Medulla oblongata (tissue), 1 donor: ENCODE data around the gene MYL11.
A peak's percentile ranks its signal among the peaks of the same experiment; 100 is the strongest.
"Not testable (repeated sequence)": the region's sequence is repeated elsewhere in the genome, so short reads cannot be mapped to it uniquely, and the experiment has no call there.

Experiments
- DNase-seq: peaks from one replicate; pipeline ENCODE4 v3.0.0-alpha.2; 2015; ENCODE audit errors: extremely low spot score

The MYL11 gene, protein sequence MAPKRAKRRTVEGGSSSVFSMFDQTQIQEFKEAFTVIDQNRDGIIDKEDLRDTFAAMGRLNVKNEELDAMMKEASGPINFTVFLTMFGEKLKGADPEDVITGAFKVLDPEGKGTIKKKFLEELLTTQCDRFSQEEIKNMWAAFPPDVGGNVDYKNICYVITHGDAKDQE

DNA sequence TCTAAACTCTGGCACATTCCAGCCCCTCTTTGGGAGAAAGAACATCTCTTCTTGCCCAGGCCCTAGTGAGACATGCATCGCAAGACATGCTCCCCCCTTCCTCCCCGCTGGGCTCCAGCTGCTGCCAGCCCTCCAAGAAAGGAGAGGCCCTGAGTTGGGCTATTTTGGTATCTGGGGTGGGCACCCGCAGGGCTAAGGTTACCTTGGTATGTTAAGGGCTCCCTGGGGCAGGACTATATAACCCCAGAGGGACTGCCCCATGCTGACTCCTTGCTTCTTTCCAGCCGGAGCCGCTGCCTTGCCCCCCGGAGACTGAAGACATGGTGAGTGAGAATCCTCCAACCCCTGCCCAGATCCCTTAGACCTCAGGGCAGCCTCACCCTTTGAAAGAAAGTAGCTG is at the start of gene MYL11:
Gene MYL11 (plus strand): TSS at position 265 of the 400 bp plus-strand sequence. CDS start 56 bp downstream, at position 321.
- no peak for DNase-seq

DNA sequence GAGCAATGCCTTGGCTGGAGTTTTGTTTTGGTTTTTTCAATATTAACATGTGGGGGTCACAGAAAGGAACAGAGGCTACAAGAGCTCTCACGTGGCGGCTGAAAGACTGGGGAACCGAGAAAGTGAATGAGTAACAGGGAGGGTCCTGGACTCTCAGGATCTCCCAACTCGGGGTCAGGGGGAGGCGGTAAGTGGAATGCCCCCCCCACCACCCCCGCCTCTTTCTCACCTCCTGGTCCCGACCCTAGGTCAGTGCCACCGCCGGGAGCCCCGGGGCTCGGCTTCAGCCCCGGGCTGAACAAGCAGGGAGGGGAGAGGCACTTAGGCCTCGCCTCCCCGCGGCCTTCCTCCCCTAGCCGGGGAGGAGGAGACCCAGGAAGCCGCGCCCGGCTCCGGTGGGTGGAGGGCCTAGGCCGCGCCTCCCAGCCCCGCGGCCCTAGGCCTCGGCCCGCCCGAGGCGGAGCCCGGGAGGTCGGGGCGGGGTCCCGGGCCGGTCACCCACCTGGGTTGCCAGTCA is 40.1 kb upstream of the MYL11 start:
- DNase-seq, result peak; percentile 48

DNA sequence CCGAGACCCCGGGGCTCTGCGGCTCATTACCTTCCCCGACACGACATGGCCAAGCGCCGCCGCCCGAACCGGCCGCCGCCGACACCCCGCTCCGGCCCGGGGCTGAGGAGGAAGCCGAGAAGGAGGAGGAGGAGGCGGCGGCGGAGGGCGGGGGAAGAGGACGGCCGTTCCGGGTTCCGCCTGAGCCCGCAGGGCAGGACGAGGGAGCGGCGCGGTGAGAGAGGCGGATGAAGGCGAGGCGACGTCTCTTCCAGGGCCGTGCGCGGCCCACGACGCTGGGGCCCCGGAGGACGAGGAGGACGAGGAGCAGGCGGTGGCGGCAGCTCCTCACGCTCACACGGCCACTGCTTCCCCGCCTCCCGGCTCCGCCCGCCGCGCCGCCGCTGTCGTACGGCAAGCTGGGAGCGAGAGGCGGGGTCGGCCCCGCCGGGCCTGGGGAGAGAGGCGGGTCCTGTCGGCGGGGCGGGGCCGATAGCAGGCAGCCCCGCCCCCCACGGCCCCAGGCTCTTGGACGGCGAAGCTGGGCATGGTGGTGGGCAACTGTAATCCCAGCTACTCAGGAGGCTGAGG is 39.5 kb upstream of the MYL11 start:
- peak; percentile 84 for DNase-seq

DNA sequence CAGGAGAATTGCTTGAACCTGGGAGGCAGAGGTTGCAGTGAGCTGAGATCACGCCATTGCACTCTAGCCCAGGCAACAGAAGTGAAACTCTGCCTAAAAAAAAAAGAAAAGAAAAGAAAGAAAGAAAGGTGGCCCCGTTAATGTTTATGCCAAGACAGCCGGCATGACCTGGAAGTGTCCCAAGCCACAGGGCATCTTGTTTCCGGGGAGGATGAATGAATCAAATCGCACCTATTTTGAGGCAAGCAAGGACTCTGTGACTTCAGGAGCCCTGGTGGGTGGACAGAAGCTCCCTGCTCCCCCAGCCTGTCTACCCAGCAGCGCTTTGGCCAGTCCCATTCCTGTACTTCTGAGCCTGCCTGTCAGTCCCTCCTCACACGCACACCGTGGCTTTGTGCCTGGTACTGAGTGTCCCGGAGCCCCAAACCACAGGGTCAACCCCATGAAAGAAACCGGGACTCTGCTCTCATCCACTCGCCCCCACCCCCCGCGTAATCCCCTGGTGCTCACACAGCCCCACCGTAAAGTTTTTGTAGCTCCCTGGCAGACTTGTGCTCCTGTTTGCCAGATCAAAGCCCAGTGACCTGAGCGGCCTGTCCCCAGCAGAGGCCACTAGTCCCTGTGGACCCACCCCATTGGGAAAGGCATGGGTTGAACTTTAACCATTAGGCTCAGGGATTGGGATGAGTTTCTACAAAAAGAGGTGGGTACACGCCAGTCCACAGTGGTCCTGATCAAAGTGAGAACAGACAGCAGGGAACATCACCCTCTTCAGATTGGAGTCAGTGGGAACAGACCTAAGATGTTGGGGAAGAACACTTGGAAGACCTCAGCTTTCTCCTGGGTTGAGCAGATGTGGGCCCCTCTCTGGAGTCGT is 38.8 kb upstream of the MYL11 start:
- DNase-seq, result peak; percentile 14

DNA sequence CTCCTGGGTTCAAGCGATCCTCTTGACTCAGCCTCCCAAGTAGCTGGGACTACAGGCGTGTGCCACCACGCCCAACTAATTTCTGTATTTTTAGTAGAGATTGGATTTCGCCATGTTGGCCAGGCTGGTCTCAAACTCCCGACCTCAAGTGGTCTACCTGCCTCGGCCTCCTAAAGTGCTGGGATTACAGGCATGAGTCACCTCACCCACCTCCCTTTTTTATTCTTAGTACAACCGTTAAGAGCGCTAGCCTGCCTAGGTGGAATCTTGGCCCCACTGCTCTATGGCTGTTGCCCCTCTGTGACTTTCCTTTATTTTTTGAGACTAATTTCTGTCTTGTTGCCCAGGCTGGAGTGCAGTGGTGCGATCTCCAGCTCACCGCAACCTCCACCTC is 36.6 kb upstream of the MYL11 start:
- not testable (repeated sequence) for DNase-seq

DNA sequence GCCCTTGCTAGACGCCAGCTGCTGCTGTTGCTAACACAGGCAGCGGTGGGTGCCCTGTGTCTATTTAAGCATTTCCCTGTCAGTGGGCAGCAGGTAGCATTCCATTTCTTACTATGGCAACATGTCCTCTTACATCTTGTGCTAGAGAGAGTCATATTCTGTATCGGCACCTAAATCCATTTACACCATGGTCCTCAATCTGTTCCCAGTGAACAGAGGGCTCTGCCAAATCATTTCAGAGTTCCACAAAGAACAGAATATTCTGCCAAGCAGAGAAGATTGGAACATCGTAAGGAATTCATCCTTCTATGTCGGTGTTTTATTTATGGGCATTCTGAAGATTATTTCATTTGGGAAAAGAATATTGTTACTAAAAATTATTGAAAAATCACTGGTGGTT is 35.9 kb upstream of the MYL11 start:
- not testable (repeated sequence) for DNase-seq

DNA sequence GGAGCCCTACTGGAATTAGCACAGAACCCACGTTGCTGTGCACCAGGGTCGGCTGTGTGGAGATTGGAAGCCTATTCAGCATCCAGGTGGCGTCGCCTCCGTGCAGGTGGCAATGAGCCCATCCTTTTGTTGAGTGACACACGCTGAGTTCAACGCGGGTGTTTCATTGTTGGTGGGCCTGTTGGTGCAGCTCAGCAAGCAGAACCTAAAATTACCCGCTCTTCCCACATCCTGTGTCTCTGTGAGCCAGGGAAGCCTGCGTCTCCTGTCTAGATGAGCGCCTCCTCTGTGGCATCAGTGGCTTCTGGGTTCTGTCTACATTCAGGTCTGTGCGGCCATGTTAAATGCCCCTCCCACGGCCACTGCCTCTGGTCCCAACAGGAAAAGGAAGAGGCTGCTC is 34.0 kb upstream of the MYL11 start:
- no peak for DNase-seq

DNA sequence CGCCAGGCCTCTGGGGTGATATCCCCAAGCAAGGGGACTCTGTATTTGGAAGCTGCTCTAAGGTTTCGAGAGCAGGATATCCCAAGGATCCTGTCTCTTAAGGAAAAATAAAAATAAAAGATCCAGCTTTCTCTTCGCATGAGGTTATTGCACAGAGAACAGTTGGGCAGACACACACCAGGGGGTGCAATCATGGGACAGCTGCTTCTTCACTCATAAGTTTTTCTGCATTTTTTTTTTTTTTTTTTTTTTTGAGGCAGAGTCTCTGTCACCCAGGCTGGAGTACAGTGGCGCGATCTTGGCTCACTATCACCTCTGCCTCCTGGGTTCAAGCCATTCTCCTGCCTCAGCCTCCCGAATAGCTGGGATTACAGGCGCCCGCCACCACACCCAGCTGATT is 32.6 kb upstream of the MYL11 start:
- not testable (repeated sequence) for DNase-seq

DNA sequence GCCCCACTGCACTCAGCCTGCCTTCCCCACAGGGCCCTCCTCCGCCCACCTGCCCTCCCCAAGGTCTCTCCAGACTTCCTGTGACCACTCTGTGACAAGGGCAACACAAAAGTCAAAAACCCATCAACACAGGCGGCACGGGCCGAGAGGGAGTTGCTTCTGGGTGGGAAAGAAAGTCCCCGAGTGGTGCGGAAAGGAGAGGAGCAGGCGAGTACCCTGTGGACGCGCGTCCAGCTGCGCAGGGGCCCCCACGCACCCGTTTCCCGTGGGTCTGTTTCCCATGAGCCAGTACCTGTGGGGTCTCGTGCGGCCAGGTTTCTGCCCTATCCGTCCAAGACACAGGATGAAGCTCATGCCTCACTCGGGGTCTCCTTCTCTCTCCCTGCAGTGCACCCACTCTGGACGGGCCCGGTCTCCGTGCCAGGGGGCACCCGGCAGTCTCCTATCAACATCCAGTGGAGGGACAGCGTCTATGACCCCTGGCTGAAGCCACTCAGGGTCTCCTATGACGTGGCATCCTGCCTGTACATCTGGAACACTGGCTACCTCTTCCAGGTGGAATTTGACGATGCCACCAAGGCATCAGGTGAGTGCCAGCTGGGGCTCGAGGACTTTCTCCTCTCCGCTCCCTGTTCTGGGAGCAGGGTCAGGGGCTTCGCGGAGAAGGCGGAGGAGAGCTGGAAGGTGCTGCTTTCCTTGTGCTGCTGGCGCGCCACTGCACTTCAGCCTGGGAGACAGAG is 31.7 kb upstream of the MYL11 start:
- DNase-seq, result no peak

DNA sequence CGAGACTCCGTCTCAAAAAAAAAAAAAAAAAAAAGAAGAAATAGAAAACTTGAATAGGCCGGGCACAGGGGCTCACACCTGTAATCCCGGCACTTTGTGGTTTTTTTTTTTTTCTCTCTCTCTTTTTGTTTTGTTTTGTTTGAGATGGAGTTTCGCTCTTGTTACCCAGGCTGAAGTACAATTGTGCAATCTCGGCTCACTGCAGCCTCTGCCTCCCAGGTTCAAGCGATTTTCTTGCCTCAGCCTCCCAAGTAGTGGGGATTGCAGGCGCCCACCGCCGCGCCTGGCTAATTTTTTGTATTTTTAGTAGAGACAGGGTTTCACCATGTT is 31.1 kb upstream of the MYL11 start:
- not testable (repeated sequence) for DNase-seq

DNA sequence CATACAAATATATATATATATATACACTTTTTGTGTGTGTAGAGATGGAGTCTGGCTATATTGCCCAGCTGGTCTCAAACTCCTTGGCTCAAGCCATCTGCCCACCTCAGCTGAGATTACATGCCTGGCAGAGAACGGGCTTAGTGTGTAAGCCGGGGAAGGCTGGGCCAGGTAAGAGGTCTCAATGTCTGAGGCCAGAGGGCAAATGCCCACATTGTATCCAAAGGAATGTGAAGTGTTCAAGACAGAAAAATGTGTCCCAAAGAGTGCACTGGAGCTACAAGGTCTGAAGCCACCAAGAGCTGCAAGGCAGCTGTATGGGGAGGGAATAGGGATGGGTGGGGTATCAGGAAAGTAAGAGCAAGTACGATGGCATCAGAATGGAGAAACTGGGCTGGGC is 28.3 kb upstream of the MYL11 start:
- DNase-seq, result no peak

DNA sequence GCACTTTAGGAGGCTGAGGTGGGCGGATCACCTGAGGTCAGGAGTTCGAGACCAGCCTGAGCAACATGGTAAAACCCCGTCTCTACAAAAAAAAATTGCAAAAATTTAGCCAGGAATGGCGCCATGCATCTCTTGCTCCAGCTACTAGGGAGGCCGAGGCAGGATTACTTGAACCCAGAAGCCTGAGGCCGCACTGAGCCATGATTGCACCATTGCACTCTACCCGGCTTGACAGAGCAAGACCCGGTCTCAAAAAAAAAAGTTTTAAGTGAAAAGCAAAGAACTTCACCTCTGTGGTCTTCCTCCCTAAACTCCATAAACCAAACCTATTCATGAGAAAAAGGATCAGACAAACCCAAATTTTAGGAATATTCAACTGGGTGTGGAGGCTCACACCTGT is 26.5 kb upstream of the MYL11 start:
- no peak for DNase-seq

DNA sequence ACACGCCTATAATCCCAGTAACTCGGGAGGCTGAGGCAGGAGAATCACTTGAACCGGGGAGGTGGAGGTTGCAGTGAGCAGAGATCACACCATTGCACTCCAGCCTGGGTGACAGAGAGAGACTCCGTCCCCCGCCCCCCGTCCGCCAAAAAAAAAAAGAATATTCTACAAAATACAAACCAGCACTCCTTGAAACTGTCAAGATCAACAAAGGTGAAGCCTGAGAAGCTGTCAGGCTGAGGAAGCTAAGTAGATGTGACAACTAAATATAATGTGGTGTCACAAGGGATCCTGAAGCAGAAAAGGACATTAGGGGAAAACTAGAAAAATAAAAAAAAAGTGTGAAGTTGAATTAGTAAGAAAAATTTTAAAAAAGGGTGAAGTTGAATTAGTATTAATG is 25.7 kb upstream of the MYL11 start:
- DNase-seq, result no peak

DNA sequence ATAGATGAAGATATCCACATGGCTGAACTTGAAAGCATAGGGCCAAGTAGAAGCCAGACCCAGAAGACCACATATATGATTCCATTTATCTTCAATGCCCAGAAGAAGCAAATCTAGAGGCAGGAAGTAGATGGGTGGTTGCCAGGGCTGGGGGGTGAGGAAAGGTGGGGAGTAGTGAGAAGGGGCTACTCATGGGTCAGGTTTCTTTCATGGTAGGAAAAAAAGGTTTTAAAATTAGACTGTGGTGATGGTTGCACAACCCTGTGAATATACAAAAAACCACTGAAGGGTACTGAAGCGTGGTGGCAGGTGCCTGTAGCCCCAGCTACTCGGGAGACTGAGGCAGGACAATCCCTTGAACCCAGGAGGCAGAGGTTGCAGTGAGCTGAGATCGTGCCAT is 24.9 kb upstream of the MYL11 start:
- DNase-seq, result no peak

DNA sequence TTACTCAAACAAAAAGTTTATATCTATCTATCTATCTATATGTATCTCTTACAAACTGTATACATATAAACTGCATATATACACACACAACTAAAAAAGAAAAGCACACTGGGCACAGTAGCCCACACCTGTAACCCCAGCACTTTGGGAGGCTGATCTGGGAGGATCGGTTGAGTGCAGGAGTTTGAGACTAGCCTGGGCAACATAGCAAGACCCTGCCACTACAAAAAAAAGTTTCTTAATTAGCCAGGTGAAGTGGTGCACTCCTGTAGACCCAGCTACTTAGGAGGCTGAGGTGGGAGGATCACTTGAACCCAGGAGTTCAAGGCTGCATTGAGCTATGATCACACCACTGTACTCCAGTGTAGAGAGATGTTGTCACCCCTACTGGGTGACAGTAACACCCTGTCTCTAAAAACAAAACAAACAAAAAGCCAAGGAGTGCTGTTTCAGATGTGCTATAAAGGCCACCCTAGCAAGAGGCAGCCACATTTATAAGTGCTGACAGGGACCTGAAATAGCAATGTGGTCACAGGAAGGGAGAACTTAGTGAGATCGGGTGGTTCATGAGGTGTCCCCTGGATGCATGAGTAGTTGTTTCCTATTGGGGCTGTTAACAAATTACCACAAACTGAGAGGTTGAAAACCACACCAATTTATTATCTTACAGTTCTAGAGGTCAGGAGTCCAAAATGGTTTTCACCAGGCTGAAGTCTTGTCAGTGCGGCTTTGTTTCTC is 24.3 kb upstream of the MYL11 start:
- DNase-seq, result no peak

DNA sequence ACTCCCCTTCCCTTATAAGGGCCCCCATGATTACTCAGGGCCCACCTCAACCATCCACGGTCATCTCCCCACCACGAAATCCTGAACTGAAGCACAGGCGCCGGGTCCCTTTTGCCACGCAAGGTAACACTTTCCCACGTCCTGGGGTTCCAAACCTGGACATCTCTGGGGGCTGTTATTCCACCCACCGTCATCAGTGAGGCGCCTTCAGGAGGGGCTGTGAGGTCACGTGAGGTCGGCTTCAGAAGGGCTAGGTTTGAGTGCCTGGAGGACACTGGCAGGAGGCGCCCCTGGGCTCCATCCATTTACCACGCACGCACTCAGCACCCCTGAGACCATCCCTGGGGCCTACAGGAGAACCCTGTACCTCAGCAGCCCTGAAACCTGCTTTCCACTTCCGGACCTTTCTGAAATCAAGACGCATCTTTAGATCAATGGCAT is 23.6 kb upstream of the MYL11 start:
- no peak for DNase-seq

DNA sequence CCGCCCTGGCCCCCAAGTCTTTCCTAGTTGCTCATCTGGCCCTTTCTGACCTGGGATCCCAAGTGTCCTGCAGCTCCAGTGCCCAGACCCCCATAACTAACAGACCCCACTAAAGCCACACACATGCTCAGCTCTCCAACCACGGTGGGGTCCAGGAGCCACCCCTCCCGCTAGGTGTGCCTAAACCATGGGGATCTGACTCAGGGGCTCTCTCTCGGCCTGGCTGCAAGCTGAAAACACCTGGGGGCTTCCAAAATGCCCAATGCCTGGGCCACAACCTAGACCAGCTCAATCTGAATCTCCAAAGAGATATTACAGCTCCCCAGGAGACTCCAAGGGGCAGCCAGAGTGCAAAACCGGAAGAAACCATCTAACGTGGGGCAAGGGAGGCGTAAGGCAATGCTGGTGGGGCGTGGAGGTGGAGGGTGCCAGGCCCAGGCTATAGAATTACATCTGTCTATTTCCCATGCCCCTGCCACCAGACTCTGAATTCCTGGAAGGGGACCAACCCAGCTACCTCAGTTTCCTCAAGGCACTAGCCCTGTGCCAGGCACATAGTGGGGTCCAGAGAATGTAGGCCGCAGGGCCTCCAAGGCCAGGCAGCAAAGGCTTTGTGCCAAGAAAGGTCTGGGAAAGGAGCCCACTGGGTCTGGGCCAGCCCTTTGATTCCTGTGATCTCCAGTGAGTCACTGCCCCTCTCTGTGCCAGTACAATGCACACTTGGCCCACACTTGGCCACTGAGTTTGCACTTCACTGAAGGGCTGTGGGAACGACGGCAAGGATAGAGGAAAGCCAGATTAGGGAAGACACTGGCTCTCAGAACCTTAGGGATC is 22.8 kb upstream of the MYL11 start:
- peak; percentile 90 for DNase-seq

DNA sequence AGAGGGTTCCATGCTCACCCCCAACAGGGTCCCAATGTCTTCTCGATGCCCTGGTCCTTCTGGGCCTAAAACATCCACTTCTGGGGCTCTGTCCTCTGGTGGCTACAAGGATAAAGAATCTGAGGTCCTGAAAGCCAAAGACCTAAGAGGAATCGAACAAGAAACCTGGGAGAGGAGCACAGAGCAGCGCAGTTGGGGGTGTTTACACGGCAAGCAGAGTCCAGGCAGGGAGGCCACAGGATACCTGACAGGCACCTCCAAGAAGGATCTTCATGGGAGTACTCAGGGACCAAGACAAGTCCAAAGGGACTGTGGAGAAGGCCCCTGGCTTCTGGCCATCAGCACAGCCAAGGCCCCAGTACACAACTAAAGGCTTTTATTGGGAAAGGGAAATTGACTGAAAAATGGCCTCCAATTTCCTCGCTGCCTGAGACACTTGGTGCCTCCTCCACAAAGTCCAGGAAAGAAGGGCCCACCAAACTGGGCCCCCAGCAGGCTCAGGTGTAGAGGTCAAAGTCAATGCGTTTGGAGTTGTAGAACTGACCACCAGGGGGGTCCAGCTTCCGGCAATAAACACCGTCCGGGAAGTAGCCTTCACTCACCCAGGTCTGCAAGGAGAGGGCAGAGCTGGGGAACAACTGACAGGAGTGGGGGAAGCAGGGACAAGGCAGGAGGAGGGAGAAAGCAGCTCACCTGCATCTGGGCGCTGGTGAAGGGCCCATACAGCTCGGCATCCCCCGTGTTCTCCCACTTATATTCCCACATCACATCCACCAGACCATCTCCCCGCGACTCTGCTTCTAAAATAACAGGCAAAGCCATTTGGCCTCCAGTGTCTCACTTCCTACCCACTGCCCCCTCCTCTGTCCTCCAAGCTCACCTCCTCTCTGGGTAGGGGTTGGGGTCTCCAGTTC is 21.9 kb upstream of the MYL11 start:
- DNase-seq, result no peak

DNA sequence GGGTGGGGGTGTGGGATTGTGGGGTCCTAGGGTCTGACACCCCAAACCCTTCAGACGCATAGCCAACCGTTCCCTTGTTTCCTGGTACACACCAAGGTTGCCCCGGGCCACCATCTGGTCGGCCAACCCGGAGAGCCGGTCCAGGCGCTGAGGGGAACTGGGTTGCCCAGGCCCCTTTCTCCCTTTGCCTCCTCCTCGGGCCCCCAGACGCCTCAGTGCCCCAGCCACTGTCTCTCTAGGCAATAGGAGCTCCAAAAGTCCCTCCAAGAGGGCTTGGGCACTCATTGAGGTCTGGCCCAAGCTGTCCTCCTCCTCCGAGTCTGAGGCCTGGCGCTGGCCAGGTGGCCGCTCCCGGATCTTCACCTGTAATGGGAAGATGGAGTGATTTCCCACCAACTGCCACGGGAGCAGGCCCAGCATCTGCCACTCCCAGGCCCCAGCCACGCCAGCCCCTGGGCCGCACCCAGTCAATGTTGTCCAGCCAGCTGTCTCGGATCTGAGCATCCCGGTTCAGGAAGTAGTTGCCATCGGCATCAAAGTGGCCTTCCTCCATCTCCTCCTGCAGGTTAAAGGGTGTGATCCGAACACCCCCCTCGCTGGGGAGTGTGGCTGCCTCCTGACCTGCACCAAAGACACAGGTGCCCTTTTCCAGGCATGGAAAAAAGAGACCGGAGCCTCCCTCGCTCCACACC is 21.0 kb upstream of the MYL11 start:
- no peak for DNase-seq
